GM18951 (cell line): ENCODE data around the gene SAFB2.

ENCODE experiments used
- POLR2A ChIP-seq: IDR thresholded peaks from 4 replicates; pipeline ENCODE4 v1.6.1; 2011; ENCODE audit warnings: mild to moderate bottlenecking; ENCODE audit not compliant: insufficient read length, insufficient read depth; ENCODE audit errors: extremely low read depth
- in situ Hi-C: fragments of 300-500 bp; cut with MboI; formaldehyde crosslinking; loops from one replicate; pipeline ENCODE4 v1.12.0; 2022; ENCODE audit warnings: low sequenced_read_pairs, mixed read lengths, inconsistent platforms; ENCODE audit not compliant: unreplicated experiment

Gene SAFB2

DNA sequence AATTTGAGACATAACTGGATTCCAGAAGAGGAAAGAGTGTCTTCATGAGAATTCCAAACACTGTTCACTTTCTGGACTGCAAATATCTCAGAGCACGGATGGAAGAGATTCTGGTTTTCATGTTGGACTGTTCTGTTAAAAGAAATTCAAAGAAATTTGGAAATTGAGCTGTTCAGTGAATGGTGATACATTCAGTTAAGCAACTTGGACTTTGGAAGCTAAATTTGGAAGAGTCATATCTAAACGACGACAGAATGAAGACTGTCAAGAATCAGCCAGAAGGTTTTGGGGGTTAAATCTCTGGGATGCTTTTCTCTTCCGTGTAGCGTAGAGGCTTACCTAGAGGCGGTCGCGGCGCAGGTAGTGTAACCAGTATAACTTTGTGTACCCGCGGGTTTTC is 25.9 kb upstream of the SAFB2 start:
- in situ Hi-C loops, result no loop called here
- no peak for TF ChIP-seq POLR2A

DNA sequence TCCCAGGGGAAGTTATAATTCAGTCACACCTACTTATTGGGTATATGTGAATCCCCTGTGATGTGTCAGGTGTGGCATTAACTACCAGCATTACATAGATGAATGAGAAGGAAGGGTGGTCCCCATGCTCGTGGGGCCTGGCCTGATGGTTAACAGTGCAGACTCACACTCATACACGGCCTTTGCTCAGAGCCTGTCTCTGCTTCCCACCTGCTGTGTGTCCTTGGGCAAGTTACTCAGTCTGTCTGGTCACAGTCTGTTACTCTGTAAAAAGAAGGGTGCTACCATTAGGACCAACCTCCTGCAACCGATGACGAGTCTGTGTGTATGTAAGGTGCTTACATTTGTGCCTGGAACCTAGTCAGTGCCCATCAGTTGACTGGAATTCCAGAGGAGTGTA is 24.1 kb upstream of the SAFB2 start:
- in situ Hi-C loops, result no loop called here
- TF ChIP-seq POLR2A, result no peak

DNA sequence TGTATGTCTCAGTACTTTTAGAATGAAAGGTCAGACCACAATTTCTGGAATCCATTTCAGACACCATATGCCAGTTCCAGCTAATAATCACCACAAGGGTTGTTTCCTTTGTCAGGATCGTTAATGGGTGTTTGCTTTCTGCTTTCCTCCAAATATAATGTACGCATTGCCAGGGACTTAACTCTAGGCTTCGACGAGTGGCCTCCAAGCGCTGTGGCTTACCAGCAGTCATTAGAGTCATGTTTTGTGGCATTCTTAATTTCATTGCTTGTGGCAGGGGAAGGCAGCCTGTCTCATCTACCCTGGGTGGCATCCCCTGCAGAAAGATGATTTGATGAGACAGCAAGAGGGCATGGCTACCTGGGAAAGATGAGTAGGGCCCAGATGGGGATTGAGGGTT is 22.8 kb upstream of the SAFB2 start:
- TF ChIP-seq POLR2A, result no peak
- in situ Hi-C loops, result no loop called here

DNA sequence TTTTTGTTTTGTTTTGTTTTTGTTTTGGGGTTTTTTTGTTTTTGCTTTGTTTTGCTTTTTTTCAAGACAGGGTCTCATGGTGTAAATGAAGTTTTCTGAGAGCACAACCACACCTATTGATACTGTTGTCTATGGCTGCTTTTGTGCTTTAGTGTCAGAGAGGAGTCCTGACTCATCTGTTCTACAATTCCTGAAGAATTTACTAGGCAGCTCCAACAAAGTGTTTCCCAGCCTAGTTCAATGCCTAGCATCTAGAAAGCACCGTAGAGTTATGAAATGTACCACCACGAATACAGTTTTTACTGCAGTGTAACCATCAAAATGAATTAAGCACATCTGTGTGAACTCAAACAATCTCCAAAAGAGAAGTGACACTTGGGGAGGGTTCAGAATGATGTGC is 21.5 kb upstream of the SAFB2 start:
- in situ Hi-C loops, result no loop called here
- no peak for TF ChIP-seq POLR2A

DNA sequence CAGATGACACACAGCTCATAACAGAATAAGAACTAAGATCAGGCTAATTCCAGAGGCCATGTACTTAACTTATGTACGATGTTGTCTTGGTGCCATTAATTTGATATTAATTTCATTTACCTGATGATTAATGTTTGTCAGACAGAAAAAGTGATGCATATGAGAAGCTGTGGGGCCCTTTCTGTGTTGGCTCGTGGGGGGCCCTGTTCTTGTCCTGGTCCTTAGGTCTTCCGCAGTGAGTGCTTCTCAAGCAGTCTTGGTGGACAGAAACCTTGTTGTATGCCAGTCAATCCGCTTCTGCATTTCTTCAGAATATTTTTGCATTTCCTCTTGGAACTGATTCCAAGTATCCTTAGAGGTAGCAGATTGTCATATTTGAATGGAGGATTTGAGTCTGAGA is 20.5 kb upstream of the SAFB2 start:
- in situ Hi-C loops, result no loop called here
- no peak for TF ChIP-seq POLR2A

DNA sequence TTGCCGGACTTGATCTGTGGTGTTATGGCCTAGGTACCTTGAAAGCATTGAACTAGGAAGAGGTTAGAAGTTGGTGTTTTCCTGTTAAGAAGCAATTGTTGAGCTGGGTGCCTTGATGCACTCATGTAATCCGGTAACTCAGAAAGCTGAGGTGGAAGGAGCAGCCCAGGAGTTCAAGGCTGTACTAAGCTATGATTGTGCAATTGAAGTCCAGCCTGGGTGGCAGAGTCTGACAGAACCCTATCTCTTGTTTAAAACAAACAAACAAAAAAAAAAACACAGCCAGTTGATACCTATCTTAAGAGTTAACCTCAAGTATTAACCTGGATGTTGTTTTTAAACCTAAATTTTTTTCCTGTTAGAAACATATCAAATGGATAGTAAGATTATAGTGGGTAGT is 19.6 kb upstream of the SAFB2 start:
- in situ Hi-C loops, result no loop called here

DNA sequence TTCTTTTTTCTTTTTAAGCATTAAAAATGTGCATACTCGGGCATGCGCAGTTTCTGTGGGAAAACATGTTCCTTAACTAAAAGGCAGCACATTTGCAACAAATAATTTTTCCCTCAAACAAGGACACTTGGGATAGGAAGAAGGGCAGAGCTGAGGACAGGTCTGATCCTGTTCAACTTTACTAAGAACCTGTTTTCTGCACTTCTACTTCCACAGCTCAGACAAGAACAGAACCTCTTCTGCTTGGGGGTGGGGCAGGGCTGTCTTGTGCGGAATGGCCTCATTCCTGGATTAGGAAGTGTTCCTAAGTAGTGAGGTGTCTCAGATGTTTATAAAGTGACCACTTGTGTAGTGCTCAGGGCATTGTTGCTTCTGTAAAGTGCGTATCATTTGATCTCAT is 18.6 kb upstream of the SAFB2 start:
- in situ Hi-C loops, result no loop called here
- TF ChIP-seq POLR2A, result no peak

More for the DNA sequence above, 19.6 kb upstream of the SAFB2 start:
- no peak for TF ChIP-seq POLR2A

DNA sequence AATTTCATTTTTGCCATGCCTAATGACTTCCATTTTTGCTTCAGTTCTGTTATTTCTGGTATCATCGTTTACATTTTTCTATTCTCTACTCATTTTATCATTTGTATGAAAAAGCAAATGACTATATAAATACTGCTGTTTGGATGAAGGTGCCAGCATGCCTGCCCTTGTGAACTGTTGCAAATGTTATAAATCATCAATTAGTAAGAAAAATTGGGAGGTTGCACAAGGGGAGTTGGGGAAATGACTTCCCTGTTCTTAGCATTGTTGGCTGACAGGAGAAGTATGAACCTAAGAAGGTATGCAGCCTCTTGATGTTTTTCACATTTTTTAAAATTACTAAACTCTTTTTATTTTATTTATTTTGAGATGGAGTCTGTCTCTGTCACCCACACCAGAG is 15.4 kb upstream of the SAFB2 start:
- in situ Hi-C loops, result no loop called here
- TF ChIP-seq POLR2A, result no peak

DNA sequence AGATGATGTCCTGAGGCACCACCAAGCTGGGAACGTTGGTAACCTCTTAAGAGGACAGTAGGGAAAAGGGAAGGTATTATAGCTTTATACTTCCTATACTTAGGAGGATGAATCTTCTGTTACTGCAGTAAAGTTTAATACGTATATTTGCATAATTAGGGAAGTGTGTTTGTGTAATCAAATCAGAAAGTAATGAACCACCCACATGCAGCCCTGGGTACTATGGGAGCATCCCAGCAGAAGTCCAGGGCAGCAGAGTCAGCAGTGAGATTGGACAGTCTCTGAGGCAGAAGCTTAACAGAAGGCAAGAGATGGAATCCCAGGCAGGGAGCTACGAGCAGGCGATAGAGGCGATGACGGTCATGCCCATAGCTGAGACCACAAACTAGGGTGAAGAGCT is 12.9 kb upstream of the SAFB2 start:
- in situ Hi-C loops, result no loop called here
- no peak for TF ChIP-seq POLR2A

DNA sequence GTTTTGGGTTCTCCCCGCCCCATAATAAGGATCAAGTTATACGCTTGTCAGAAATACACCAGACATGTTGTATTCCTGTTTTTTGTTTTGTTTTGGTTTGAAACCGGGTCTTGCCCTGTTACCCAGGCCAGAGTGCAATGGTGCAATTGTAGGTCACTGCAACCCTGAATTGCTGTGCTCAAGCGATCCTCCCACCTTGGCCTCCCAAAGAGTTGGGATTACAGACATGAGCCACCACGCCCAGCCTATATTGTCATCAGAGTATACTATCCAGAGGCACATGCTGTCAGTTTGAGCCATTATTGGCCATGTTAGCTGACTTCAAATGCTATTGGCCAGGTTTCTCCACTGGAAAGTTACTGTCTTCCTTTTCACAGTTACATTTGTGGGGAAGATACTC is 10.1 kb upstream of the SAFB2 start:
- no peak for TF ChIP-seq POLR2A
- in situ Hi-C loops, result no loop called here

DNA sequence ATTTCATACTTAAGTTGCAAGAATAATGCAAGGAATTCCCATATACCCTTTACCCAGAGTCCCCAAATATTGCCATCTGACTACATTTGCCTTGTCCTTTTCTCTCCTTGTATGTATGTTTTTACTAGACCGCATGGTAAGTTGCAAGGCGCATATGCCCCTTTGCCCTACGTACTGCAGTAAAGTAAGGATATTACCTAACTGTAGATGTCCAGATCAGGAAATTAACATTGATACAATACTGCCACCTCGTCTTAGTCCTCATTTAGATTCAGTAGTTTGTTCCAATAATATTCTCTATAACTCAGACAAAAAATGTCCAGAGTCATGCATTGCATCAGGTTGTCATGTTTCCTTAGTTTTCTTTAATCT is 9.7 kb upstream of the SAFB2 start:
- in situ Hi-C loops, result no loop called here
- no peak for TF ChIP-seq POLR2A

DNA sequence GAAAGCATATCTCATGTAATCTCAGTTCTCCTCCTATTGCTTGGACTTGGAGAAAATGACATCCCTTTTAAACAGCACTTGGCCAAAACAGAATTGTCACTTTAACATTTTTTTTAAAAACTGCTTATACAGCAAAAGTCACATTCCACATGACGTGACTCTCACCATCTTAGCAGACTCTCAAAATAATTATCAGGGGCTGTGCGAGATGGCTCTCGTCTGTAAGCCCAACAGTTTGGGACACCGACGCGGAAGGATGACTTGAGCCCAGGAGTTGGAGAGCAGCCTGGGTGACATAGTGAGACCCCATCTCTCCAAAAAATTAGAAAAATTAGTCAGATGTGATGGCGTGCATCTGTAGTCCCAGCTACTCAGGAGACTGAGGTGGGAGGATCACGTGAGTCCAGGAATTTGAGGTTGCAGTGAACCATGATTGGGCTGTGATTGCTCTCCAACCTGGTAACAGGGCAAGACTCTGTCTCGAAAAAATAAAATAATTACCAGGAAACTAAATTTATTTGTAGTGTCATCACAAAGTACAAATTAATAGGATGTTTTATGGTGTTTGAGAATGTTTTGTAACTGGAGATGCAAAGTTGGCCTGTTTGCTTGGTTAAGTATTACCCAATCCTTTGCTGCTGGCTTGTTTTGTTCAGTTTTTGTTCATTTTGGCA is 9.1 kb upstream of the SAFB2 start:
- in situ Hi-C loops, result no loop called here
- no peak for TF ChIP-seq POLR2A

DNA sequence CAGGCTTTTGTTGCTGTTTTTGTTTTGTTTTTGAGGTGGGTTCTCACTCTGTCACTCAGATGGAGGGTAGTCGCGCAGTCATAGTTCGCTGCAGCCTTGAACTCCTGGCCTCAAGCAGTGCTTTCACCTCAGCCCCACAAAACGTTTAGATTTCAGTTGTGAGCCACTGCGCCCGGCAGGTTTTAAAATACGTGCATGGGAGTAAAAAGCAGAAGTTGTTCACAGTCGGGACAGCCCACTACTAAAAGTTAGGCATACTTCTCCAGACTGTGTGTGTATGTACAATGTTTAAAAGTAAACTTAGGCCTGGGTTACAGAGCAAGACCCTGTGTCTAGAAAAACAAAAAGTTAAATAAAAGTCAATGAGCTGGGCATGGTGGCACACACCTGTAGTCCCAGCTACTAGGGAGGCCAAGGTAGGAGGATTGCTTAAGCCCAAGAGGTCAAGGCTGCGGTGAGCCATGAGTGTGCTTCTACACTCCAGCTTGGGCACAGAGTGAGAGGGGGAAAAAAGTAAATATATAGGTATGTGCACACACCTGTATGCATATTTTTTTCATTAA is 6.4 kb upstream of the SAFB2 start:
- TF ChIP-seq POLR2A, result no peak
- in situ Hi-C loops, result no loop called here

DNA sequence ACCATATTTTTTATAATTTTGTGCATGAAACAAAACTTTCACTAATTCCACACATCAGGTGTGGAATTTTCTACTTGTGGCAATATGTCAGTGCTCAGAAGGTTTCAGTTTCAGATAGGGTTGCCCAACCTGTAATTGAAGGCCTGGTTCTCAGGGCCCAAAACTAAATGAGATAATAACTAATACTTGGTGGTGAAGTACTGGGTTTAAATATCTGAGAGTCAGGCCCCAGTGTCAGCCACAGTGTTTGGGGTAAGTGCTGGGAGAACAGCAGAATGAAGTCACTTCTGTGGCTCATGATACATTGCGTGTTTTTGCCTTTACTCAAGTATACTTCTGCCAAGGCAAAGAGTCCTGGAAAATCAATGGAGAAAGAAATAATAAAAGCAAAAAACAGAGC is 5.9 kb upstream of the SAFB2 start:
- no peak for TF ChIP-seq POLR2A
- in situ Hi-C loops, result no loop called here
